Measurements from ENCODE around the gene UQCRHL.

DNA sequence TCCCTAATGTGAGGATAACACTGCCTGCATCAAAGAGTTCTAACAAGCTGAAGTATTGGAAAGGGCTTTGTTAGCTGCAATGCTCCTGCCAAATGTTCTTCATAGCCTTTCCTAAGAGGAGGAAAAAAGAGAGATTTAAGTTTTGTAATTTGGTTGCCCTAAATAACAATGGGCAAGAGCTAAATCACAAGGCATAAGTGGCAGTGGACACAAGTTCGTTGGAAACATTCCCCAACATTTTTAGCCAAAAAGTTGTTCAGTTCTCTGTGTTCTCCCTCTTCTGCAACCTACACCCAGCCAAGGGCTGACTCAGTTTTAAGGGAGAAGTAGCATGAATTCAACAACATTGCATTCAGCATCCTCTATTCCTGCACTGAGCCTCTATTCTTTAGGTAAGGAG, 2.6 kb upstream of the UQCRHL start:
- no peak for TF ChIP-seq CTCF (conservative IDR thresholded peaks at IDR 0.05; ENCODE audit: low read depth, low read length)
- TF ChIP-seq EZH2 (IDR thresholded peaks at IDR 0.05; ENCODE audit: low read length, unreplicated experiment) = no peak
- no peak for TF ChIP-seq EZH2phosphoT487 (IDR thresholded peaks at IDR 0.05; ENCODE audit: borderline replicate concordance, low read length)

All from PC-3 (cell line).